Activated T-helper 2 cell treated with anti-CD3 and anti-CD28 coated beads, Interferon-gamma antibody, Interleukin-2, Interleukin-4, amounts not matched to agents 10 μg/mL and 5 μg/mL and 100 μg/mL, durations not matched to agents 14 hours and 24 hours and 36 hours (primary cell): Measurements from ENCODE around the gene MRPL1. TPM values are rescaled to one million over a fixed set of nuclear protein-coding genes. Genes with fewer than 3 reads are reported as not detected.

Experiments
- total RNA-seq: library from RNA; stranded (reverse); gene quantifications from 2 replicates; pipeline ENCODE4 v1.2.3, GENCODE V29; 2022

Gene MRPL1
- total RNA-seq, 1 donor from 2014 or later = 50.6 TPM

Other genes with a start within 250 kb of the MRPL1 start
- gene CNOT6L, start 43.5 kb upstream of the MRPL1 start, total RNA-seq = 94.8 and 105 TPM in 2 replicates
- gene FRAS1, start 194.5 kb downstream of the MRPL1 start, total RNA-seq = not detected in 2 replicates